NOMO-1 treated with DMSO at 0.1 percent for 48 hours (cell line): ENCODE results near the gene MLLT1.

Source experiments
- DNase-seq: peaks from one replicate; lab custom pipeline; 2025; ENCODE audit not compliant: unreplicated experiment; lab: John Stamatoyannopoulos, UW

Gene MLLT1

GRCh38 chr19:6236310-6237291 is 43.2 kb downstream of the MLLT1 start:
- DNase-seq: no peak

- no peak for DNase-seq
Observed at GRCh38 chr19:6235031-6235951, 44.5 kb downstream of the MLLT1 start.

GRCh38 chr19:6234527-6234926 is 45.2 kb downstream of the MLLT1 start:
- DNase-seq: no peak

GRCh38 chr19:6233827-6234511 is 45.8 kb downstream of the MLLT1 start:
- peak; percentile 47 for DNase-seq

- no peak for DNase-seq
Observed at GRCh38 chr19:6233056-6233826, 46.5 kb downstream of the MLLT1 start.

GRCh38 chr19:6232601-6233055 is 47.1 kb downstream of the MLLT1 start:
- peak; percentile 25 for DNase-seq

GRCh38 chr19:6230991-6231448 is 48.8 kb downstream of the MLLT1 start:
- no peak for DNase-seq

GRCh38 chr19:6229951-6230712 is 49.6 kb downstream of the MLLT1 start:
- no peak for DNase-seq

GRCh38 chr19:6229216-6229913 is 50.4 kb downstream of the MLLT1 start:
- no peak for DNase-seq

GRCh38 chr19:6228551-6229215 is 51.1 kb downstream of the MLLT1 start:
- no peak for DNase-seq

- no peak for DNase-seq
Observed at GRCh38 chr19:6227936-6228325, 51.8 kb downstream of the MLLT1 start.

- no peak for DNase-seq
Observed at GRCh38 chr19:6227156-6227935, 52.4 kb downstream of the MLLT1 start.

GRCh38 chr19:6226444-6227155 is 53.2 kb downstream of the MLLT1 start:
- DNase-seq: no peak

- DNase-seq: no peak
Observed at GRCh38 chr19:6226012-6226411, 53.8 kb downstream of the MLLT1 start.

GRCh38 chr19:6225232-6225865 is 54.4 kb downstream of the MLLT1 start:
- no peak for DNase-seq

GRCh38 chr19:6224308-6224675 is 55.5 kb downstream of the MLLT1 start:
- no peak for DNase-seq
